Effector CD4-positive, alpha-beta T cell (primary cell): Measurements from ENCODE around the gene ECD.

Experiments used
- DNase-seq: peaks from one replicate; pipeline ENCODE4 v3.0.0-alpha.2; 2020

Gene ECD

DNA sequence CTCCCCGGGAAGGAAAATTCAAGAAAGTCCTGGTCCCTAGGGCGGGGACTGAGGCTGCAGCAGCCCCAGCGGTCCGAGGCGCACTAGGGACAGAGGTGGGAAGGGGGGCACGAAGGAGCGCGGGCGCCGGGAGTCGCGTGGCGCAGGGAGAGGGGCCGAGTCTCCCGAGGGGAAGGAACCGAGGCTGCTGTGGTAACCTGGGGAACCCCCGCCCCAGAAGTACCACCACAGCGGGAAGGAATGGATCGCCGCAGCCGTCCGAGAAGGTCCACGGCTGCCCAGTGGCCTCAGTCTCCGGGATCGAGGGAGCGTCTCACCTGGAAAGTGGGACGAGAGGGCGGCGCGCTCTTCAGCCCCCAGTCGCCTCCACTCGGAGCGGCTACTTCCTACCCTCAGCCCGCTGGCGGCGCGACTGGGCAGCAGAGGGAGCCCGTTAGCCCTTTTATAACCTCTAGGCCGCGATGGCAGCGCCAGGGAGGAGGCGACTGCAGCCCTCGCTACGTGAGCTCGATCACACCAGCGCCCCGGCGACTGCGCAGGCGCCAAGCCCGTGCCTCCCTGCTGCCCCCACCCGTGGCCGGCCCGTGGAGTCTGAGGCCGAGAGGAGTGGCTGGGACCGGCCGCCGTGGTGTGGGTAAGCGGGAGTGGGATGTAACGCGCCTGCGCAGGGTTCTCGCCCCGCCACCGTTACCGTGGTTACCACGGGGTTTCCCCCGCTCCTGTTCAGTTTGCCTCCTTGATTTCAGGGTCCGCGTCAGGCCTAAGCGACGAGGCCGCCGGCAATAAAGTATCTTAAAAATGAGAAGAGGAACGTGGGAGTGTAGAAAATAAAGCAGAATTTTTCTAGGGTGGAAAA is 71.1 kb downstream of the ECD start, which contains the start of gene P4HA1:
Gene P4HA1, minus strand, starts transcription at position 418 of the 856 bp plus-strand sequence. CDS start 21,983 bp downstream, outside the sequence.
- DNase-seq: peak; percentile 96

DNA sequence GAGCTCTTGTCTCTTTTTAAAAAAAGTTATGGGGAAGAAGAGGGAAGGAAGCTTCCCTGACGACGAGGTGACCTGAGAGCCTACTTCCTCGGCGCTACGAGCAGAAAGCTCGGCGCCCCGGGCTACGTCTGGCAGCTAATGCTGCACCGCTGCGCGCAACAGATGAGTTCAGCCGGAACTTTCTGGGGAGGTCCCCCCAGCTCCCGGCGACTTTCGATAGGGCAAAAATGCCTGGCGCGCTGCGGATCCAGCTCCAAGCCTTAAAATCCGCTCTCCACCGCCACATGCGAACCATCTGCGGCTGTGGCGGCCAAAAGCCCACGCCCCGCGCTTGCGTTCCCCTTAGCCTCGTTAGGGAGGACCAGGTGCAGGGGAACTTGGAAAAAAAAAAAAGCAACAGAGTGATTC is 71.8 kb downstream of the ECD start:
- DNase-seq: peak; percentile 66

DNA sequence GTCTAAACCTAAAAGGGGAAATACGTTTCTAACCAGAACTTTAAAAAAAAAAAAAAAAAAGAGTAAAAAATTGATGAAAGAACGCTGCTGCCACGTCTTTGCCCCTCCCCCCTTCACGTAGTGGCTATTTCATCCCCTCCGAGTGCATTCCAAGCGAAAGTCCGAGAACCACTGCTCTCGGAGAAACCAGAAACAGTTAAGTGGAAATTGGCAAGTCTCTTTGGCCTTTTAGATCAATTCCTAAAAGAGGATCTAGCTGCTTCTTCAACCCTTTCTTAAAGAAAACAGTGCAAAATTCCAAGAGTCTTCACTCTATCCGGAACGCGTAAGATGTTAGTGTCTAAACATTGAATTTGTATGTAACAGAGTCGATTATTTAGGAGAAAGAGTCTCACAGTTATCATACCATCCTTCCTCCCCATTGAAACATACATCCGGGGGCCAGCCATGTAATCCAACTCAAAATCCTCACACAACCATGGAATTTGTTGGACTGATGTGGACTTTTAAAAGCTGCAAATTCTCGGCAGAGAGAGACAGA is 72.3 kb downstream of the ECD start:
- peak; percentile 15 for DNase-seq

DNA sequence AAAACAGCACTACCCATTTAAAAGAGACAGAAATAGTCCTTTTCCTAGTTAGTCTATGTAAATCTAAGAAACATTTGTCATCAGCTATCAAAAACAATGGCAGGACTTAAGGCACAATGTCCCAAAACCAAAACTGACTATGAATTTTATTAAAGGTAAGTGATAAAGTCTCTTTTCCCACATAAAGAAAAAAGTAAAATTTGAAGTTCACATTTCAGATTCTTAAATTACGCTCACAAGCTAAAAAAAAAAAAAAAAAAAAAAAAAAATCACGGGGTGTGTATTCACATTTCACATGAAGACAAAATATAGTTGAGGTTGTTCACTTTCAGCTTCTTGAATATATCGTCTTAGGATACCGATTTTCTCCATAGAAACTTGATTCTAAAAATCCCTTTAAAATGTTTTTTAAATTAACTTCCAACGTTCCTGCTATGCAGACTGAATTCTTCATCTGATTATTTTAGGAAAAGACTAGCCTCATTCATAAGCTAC is 72.8 kb downstream of the ECD start:
- DNase-seq: no peak

DNA sequence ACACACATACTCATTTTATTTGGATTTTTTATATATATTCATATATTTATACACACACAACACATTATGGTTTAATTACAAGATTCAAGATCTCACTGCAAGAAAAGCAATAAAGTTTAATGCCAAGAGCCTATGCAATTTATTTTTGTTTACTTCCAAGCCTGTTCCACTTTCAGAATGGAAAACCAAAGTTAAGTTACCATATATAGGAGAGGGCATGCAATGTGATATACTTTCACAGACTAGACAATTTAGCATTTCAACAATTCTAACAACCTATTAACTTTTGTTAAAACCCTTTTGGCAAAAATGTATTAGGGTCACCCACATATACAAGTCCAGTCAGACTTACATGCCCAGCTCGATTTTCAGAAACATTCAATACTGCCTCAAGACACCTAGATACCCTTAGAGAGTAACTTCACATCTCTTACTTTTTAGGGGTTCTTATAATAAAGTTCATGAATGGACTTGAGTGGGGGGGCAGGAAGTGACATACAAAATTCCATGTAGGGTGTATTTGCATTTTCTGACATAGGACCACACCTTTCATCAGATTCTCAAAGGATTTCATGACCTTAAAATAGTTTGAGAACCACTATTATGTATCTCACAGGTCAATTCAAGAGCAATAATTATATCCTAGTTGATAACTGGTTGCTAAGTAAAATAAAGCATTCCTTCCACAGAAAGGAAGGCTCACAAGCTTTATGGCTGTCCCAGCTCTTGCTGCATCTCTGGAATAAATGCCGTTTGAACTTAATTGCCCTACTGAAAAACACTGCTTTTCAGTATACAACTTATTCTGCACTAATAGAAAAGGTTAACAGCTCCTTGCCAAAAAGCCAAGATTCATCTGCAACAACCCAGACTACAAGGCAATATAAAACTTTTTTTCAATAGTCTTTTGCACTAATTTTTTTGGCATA is 73.6 kb downstream of the ECD start:
- no peak for DNase-seq

DNA sequence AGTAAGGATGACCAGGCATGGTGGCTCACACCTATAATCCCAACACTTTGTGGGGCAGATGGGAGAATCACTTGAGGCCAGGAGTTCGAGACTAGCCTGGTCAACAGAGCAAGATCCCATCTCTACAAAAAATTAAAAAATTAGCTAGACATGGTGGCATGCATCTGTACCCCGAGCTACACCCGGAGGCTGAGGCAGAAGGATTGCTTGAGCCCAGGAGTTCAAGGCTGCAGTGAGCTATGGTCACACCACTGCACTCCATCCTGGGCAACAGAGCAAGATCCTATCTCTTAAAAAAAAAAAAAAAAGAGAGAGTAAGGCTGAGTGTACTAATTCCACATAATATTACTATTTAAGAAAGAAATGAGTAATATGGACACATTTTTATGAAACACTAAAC is 75.0 kb downstream of the ECD start:
- no peak for DNase-seq

DNA sequence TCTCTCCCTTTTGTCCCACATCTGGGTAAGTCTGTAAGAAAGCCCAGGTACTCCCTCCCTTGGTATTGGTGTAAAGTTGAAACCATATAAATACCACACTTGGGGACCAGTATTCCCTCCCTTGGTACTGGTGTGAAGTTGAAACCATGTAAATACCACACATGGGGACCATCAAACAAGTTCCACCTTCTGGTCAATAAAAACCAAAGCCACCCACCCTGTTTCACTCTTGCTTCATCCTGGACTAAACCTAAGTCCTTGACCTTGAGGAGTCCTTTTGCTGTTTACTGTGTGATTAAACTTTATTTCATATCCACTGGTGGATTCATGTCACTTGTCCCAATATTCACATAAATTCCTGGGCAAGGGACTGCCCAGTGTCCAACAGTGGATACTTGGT is 79.5 kb downstream of the ECD start:
- no peak for DNase-seq

DNA sequence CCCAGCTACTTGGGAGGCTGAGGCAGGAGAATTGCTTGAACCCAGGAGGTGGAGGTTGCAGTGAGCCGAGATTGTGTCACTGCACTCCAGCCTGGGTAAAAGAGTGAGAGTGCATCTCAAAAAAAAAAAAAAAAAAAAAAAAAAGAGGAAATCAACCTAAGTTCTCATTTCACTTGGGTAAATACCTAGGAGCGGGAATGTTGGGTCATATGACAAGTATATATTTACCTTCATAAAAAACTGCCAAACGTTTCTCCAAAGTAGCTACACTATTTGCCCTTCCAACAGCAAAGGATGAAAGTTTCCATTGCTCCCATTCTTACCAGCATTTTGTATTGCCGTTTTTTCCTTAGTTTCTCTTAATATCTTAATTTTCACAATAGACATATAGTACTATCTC is 81.0 kb downstream of the ECD start:
- no peak for DNase-seq

DNA sequence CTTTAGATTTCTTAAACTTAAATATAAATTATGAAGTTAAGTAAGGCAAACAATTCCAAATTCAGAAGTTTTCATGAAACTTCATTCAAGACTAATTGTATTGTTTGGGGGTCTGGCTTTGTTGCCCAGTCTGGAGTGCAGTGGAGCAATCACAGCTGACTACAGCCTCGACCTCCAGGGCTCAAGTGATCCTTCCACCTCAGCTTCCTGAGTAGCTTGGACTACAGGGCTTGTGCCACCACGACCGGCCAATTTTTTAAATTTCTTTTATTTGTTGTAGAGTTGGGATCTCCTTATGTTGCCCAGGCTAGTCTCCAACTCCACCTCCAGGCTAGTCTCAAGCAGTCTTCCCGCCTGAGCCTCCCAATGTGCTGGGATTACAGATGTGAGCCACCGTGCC is 83.6 kb downstream of the ECD start:
- no peak for DNase-seq
